ENCODE data around the gene ARPC5L. TPM values are rescaled to one million over a fixed set of nuclear protein-coding genes. Genes with fewer than 3 reads are reported as not detected.
"Not testable (repeated sequence)": the region's sequence is repeated elsewhere in the genome, so short reads cannot be mapped to it uniquely, and the experiment has no call there.

Gene ARPC5L
- total and polyA plus RNA-seq, 9 of the 15 experiments (the other 6 are each of a cell fraction or from before 2014, with no cell fraction given) = 25.4 to 113 (median 63.8) TPM

DNA sequence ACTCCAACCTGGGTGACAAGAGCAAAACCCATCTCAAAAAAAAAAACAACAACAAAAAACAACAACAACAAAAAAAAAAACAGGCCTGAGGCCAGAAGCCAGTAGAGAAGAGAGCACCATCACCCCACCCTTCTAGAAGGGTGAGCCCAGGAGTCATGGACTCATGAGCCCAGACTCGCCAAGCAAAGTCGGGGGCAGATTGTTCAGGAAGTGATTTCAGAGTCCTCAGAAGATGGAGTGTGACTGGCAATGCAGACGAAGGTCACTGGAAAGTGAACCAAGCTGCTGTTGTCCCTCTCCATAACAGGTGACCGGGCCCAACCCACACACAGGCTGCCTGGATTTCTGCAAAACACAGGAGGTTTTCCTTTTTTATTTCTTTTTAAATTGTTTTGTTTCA is 17.6 kb upstream of the ARPC5L start (continued):
- TF ChIP-seq, protein P1, sequence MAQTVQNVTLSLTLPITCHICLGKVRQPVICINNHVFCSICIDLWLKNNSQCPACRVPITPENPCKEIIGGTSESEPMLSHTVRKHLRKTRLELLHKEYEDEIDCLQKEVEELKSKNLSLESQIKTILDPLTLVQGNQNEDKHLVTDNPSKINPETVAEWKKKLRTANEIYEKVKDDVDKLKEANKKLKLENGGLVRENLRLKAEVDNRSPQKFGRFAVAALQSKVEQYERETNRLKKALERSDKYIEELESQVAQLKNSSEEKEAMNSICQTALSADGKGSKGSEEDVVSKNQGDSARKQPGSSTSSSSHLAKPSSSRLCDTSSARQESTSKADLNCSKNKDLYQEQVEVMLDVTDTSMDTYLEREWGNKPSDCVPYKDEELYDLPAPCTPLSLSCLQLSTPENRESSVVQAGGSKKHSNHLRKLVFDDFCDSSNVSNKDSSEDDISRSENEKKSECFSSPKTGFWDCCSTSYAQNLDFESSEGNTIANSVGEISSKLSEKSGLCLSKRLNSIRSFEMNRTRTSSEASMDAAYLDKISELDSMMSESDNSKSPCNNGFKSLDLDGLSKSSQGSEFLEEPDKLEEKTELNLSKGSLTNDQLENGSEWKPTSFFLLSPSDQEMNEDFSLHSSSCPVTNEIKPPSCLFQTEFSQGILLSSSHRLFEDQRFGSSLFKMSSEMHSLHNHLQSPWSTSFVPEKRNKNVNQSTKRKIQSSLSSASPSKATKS (CRISPR knock-in tag; IDR thresholded peaks at IDR 0.05) = no peak
- no peak for TF ChIP-seq NCOA2 (IDR thresholded peaks at IDR 0.05; ENCODE audit: partially characterized antibody in 2 of 2)
- no peak for TF ChIP-seq GTF2E2 (tag; IDR thresholded peaks at IDR 0.05)
- TF ChIP-seq NCOR1 (IDR thresholded peaks at IDR 0.05) = no peak
- no peak for TF ChIP-seq ARNT (IDR thresholded peaks at IDR 0.05)

DNA sequence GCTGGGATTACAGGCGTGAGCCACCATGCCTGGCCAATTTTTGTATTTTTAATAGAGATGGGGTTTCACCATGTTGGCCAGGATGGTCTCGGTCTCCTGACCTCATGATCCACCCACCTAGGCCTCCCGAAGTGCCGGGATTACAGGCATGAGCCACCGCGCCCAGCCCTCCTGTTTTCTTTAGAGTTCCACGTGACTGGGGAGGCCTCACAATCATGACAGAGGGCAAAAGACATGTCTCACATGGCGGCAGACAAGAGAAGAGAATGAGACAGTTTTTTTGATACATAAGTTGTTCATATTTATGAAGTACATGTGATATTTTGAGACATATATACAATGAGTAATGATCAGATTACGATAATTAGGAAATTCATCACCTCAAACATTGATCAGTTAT is 15.5 kb upstream of the ARPC5L start:
- in situ Hi-C loops (cut with MboI) = loop anchor here (10.0 kb wide), 1 partner anchor 52 kb away; no protein-coding TSS in a partner anchor
- H4K20me1 ChIP-seq (replicated peaks; ENCODE audit: control insufficient read depth, insufficient read depth, low read length); intact Hi-C loops (cut with micrococcal nuclease); H3K36me3 ChIP-seq (ENCODE audit: control insufficient read depth, insufficient read depth, low read length); ATAC-seq; DNase-seq (ENCODE audit: extremely low read depth in 1 of 4, low spot score in 3 of 4); H3K4me2 ChIP-seq (ENCODE audit: insufficient read depth, low read length); H3K4me1 ChIP-seq (replicated peaks in 1 of 2; ENCODE audit: control insufficient read depth in 2 of 2, insufficient read depth in 2 of 2, low read length in 2 of 2); H3K4me3 ChIP-seq; H2AFZ ChIP-seq (ENCODE audit: low read depth, low read length); H3K27ac ChIP-seq (ENCODE audit: extremely low read depth, low read depth, low read length); H3K9me3 ChIP-seq (replicated peaks; ENCODE audit: control insufficient read depth, insufficient read depth, low read depth, low read length); BruUV-seq (replicated peaks); H3K27me3 ChIP-seq (ENCODE audit: control insufficient read depth in 2 of 2, insufficient read depth in 2 of 2, low read length in 2 of 2); FAIRE-seq; H3K9me1 ChIP-seq (ENCODE audit: control insufficient read depth, insufficient read depth, low read length); H3K9ac ChIP-seq (ENCODE audit: insufficient read depth in 1 of 2, low read depth in 2 of 2, low read length in 2 of 2); H3K79me2 ChIP-seq (ENCODE audit: control insufficient read depth, insufficient read depth, low read length): not testable (repeated sequence)
- ChIA-PET CTCF (ENCODE audit: low intra/inter-chr PET ratio) (interaction anchor here (1.2 kb wide), 1 partner anchor 72 kb away, joined by 3 read pairs; no protein-coding TSS in a partner anchor), POLR2A (interaction anchor here (0.9 to 3.6 kb wide), 4 partner anchors 10 to 51 kb away, joined by 3 to 13 read pairs (median 6); no protein-coding TSS in a partner anchor)
- WGBS (ENCODE audit: insufficient coverage, low coverage, missing lambda C conversion rate) = 59% methylated on average over 8 of the region's 9 CpGs
